D721Med (cell line): ENCODE data around the gene MPZL1.
"Not testable (repeated sequence)": the region's sequence is repeated elsewhere in the genome, so short reads cannot be mapped to it uniquely, and the experiment has no call there.

Experiments used
- DNase-seq: peaks from one replicate; pipeline ENCODE4 v3.0.0; 2011; ENCODE audit warnings: low spot score; ENCODE audit not compliant: insufficient read length
- FAIRE-seq: peaks from 2 replicates; lab custom pipeline; 2011; peaks lifted over from hg19 to GRCh38; lab: Jason Lieb, UNC
- TF ChIP-seq, protein P1 (sequence below): IDR thresholded peaks from 2 replicates; pipeline ENCODE4 v1.5.1; 2012; ENCODE audit warnings: mild to moderate bottlenecking, control low read depth; ENCODE audit not compliant: insufficient read depth; ENCODE audit errors: missing control alignments

MPZL1 gene

DNA sequence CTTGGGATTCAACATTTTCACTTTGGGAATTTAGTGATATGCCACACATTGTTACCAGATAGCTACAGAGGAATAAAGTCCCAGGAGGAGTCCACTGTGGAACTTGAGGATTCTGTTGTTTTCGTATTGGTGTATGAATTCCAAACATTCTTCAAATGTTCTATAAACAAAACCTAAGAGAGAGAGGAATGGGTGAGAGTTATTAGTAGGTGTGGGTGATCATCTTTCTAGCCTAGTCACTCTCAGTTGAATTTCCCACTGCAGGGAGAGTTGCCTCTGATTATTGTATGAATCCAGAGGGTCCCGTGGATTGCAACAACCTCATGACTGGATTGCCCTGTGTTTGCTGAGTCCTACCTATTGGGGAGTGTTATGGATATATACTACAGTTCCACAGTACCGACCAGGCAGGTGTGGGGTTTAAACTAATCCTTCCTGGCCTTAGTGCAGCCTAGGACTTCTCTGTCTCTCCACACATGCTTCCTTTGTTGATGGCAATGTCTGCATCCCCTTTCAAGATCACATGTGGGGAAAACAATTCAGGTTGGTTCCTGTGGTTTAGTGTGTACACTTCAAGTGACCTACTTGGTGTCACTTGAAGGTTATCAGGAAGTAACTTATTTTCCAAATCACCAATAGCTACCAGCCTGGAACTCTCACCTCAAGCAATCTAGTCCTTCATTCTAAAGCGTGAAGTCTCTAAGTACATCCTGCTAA, 100.3 kb downstream of the MPZL1 start:
- TF ChIP-seq, protein P1, sequence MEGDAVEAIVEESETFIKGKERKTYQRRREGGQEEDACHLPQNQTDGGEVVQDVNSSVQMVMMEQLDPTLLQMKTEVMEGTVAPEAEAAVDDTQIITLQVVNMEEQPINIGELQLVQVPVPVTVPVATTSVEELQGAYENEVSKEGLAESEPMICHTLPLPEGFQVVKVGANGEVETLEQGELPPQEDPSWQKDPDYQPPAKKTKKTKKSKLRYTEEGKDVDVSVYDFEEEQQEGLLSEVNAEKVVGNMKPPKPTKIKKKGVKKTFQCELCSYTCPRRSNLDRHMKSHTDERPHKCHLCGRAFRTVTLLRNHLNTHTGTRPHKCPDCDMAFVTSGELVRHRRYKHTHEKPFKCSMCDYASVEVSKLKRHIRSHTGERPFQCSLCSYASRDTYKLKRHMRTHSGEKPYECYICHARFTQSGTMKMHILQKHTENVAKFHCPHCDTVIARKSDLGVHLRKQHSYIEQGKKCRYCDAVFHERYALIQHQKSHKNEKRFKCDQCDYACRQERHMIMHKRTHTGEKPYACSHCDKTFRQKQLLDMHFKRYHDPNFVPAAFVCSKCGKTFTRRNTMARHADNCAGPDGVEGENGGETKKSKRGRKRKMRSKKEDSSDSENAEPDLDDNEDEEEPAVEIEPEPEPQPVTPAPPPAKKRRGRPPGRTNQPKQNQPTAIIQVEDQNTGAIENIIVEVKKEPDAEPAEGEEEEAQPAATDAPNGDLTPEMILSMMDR = no peak
- FAIRE-seq = no peak
- no peak for DNase-seq

DNA sequence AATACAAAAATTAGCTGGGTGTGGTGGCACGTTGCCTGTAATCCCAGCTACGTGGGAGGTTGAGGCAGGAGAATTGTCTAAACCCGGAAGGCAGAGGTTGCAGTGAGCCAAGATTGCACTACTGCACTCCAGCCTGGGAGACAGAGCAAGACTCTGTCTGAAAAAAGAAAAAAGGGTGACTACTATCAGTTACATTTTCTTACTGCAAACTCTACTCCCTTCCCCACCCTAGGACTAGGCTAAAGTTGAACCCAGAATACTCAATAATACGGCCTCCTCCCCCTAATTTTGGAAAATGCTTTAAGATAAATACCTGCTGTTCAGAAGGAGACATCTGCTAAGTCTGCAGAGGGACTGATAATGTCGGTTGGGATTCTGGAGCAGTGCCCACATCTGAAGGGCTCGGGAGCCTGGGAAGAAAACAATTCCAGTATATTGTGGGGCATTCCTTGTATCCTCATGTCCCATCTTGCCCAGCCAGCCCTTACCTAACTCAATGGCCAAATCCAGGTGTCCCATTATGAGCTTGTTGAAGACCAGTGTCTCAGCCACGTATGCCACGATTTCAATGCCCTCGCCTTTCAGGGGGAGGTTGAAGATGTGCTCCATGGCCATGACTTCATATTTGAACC, 102.5 kb downstream of the MPZL1 start:
- TF ChIP-seq, protein P1 = no peak
- FAIRE-seq (no peak), DNase-seq (no peak)

DNA sequence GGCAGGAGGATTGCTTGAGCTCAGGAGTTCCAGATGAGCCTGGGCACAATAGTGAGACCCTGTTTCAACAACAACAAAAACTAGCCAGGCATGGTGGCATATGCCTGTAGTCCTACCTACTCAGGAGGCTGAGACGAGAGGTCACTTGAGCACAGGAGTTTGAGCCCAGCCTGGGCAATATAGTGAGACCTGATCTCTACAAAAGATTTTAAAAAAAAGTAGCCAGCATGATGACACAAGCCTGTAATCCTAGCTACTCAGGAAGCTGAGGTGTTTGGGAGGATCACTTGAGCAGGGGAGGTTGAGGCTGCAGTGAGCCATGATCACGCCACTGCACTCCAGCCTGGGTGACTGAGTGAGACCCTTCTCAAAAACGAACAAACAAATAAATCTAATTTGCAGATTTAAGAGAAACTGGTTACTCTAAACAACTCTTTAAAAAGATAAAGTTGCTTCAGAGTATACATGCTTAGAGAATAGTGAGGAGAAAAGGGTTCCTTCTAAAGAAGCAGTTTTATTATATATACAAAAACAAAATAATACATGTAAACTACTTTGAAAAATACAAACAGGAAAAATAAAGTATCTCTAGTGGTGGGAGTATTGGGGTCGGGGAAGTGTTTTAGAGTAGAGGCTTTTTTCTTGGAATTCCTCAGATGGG, 103.8 kb downstream of the MPZL1 start:
- DNase-seq = no peak
- no peak for FAIRE-seq
- TF ChIP-seq, protein P1 = no peak

DNA sequence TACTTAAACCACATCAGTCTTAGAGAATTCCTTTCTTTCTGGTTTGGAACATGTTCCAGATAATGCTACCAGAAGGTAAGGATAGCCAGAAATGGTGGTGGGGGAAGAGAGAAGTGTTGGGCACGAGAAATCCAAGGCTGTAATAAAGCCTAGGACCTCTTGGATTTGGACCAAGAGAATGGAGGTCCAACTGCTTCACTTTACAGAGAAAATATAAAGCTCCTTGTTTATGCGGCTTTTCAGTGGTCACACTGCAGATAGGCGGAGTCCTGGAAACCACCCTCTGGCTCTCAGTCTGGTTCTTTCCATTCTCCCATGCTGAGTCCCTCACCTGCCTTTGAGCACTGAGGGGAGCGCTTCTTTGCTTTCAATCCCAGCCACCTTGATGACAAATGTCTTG, 104.3 kb downstream of the MPZL1 start:
- TF ChIP-seq, protein P1 = no peak
- FAIRE-seq (no peak), DNase-seq (no peak)

DNA sequence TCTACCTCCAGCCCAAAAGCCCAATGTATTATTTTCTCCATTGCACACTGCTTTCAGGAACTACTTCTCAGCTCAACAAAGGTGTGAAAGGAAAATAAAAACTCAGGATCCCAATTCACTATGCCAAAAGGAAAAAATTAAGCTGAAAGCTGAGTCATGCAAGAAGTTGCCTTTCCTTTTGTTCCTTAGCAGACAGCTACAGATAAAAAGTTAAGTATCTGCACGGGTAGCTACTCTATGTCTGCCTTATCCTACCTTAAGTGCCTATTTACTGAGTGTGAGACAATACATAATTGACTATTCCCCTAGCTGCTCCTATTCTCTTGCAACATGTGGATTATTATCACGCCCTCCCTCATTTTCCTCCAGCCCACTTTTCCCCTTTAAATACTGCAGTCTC, 108.1 kb downstream of the MPZL1 start:
- FAIRE-seq = no peak
- TF ChIP-seq, protein P1 = no peak
- DNase-seq = no peak

DNA sequence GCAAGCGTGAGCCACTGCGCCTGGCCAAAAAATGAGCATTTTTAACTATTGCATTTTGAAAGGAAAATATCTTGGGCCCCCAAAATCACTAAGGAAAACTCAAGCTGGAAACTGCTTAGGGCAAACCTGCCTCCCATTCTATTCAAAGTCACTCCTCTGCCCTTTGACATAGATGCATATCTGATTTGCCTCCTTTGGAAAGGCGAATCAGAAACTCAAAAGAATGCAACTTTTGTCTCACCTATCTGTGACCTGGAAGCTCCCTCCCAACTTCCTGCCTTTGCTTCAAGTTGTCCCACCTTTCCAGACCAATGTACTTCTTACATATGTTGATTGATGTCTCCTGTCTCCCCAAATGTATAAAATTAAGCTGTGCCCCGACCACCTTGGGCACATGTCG, 108.9 kb downstream of the MPZL1 start:
- DNase-seq, FAIRE-seq: not testable (repeated sequence)

DNA sequence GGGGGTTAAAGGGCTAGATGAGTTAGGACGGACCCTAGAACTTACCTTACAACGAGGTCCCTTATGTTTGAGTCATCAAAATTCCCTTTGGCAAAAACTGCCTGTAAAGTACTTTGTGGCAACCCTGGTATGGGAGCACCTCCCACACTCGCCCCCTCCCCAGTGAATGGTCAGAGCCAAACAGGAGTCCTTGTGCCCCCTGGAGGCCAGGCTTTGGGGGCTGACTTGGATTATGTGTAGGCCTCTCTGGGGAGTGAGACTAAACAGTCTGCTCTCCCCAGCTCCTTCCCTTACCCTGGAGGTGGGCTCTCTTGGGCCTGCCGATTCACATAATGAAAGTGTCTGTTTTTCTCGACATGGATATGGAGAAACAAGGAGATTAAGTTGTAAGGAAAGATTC, 110.9 kb downstream of the MPZL1 start:
- no peak for DNase-seq
- TF ChIP-seq, protein P1 = no peak
- no peak for FAIRE-seq
